8988T (cell line): ENCODE measurements around the gene COMMD7.
A peak's percentile ranks its signal among the peaks of the same experiment; 100 is the strongest.
"Not testable (repeated sequence)": the region's sequence is repeated elsewhere in the genome, so short reads cannot be mapped to it uniquely, and the experiment has no call there.

ENCODE experiments used
- DNase-seq: peaks from one replicate; pipeline ENCODE4 v3.0.0; 2011

The COMMD7 gene

DNA sequence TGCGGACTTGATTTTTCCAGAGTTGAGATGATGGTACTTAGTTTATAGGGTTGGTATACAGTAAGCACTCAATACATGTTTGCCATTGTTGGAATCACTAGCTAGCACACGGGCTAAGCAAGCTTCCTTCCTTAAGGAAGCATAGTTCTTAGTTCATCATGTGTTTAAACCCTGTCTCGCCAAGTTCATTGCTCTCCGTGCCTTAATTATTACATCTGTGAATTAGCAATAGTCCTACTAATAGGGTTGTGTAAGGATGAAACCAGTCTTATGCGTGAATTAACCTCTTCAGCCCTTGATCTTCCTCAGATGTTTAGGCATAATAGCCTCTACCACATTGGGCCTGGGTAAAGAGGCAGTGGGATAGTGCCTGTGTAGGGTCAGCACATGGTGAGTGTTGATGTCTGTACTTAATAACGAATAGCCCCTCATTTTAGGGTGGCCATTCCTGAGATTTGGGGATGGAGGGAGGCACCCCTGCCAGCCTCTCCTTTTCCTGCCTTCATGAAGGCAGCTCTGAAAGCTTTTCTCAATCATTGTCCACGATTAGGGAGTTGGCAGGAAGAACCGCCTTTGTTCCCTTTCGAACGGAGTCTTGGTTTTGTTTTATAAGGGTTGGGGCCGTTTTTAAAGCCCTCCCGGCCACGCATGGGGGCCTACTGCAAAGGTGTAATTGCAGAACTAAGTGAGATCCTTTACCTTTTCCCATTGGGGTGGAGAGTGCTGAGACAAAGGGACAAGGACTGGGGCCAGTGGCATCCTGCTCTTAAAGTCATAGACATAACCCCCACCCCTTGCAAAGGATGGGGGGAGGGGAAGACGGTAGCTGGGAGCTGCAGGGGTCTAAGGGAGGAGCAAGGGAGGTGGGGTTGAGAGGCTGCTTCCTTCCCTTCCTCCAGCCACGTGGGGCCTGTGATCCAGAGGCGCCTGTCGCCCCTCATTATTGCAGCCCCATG lies 21.0 kb upstream of the COMMD7 start:
- no peak for DNase-seq

DNA sequence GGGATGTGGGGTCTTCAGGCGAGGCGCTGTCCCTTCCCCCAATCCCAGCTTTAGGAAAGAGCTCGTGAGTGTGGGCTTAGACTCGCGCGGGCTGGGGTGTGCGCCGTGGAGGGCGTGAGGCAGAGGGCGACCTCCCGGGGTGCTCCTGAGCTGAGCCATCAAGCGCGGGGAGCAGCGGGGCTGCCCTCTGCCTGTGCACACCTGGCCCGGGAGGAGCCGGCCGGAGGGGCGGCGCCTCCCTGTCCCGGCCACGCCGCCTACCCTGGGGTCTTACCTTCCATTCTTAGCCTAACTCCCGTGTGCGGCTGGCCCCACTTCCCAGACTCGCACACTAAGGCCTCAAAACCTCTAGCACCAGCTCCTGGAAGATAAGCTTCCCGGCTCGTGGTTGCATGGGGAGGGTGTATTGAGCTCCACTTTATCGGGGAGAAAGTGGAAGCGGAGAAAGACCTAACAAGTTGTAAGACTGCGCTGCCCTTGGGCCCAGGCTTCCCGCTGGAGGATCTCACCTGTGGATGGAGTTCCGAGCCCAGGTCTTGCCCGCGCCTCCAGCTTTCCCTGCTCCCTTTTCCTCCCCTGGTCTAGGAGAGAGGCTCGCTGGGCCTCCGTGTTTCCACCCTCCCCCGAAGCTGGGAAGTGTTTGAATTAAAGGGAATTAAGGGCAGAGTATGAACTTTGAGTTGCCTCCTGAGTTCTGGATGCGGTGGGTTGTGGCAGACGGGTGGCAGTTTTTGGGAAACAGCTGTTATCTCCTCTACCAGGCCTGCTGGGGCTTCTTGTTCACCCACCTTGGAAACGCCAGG lies 20.1 kb upstream of the COMMD7 start:
- peak; percentile 55 for DNase-seq

DNA sequence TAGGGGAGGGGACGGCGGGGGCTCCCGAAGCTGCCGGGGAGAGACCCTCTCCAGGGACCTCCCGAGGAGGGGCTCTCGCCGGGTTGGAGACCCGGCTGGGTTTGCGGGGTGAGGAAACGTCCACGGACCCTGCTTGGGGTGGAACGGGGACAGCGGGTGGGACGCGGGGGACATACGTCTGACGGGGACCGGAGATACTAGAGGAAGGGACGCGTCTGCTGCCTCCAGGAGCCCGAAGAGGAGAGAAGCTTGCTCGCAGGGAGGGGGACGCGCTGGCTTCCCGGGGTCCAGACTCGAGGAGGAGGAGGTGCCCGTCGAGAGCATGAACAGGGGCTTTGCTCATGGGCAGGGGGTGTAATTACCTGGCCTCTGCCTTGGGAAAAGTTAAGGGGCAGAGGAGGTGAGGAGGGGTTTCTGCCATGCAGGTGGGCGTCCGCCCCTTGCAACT lies 19.5 kb upstream of the COMMD7 start:
- DNase-seq, result no peak

DNA sequence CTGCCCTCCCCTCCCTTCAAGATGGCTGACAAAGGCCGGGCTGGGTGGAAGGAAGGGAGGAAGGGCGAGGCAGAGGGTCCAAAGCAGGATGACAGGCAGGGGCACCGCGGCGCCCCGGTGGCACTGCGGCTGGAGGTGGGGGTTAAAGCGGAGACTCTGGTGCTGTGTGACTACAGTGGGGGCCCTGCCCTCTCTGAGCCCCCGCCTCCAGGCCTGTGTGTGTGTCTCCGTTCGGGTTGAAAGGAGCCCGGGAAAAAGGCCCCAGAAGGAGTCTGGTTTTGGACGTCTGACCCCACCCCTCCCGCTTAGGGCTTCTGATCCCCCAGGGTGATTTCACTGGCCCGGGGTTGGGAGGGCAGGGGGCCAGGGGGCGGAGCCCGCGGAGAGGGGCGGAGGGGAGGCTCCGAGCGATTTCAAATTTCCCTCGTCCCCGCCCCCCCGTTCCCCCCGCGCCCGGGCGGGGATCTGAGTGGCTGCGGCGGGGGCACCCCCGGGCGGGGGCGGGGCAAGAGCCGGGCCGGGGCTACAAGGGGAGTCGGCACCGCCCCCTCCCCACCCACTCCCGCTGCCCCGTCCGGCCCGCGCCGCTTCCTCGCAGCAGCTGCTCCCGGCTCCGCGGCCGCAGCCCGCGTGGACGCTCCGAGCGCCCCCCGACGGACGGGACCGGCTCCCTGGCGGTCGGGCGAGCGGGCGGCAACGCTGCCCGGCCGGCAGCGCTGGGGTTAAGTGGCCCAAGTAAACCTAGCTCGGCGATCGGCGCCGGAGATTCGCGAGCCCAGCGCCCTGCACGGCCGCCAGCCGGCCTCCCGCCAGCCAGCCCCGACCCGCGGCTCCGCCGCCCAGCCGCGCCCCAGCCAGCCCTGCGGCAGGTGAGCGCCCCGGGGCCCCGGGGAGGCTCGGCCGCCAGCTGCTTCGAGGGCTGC lies 18.8 kb upstream of the COMMD7 start, which contains the start of gene DNMT3B:
Gene DNMT3B (plus strand): TSS at position 555 of the 923 bp plus-strand sequence. CDS start 17,939 bp downstream, outside the sequence.
- DNase-seq, result peak; percentile 91

DNA sequence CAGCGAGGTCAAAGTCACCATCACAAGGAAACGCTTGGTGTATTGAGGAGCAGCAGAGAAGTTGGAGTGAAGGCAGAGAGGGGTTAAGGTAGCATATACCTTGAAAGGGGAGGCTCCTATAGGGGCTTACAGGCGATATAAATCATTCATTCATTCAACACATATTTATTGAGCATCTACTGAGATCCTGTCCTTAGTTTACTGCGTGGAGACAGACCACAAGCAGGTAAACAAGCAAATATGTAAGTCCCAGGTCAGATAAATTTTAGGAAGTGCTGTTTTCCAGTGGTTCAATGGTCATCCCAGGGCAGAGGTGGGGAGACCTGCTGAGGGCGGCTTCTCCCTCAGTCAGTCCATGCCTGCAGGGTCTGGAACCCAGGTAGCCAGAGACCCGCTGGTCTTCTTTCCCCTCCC lies 18.2 kb upstream of the COMMD7 start:
- no peak for DNase-seq

DNA sequence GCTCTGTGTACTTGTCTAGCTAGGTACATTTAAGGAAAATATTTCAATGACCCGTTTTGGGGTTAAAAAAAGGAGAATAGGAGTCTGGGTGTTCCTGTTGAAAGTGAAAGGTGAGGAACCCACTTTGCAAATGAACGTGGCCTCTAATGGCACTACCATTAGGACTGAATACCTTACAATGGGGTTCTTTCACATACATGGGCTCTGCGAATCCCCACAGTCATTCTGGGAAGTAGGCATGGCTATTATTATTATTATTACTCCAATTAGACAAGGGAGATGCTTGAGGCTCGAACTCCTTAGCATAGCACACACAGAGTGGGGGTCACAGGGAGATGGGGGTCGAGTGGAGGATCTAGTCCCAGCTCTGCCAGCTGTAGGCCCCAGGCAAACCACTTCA lies 12.9 kb upstream of the COMMD7 start:
- DNase-seq, result no peak

DNA sequence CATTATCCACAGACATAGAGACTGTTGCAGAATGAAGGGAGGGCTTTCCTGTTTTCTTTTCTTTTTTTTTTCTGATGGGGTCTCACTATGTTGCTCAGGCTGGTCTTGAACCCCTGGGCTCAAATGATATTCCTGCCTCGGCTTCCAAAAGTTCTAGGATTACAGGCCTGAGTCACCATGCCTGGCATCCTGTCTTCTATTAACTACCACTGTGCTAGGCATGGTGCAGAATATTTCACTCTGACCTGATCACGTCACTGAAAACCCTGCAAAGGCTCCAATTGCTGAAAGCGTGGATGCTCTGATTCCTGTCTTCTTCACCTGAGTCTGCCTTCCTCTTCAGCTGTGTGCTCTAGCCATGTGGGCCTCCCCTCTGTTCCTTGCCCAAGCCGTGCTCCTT lies 10.5 kb upstream of the COMMD7 start:
- no peak for DNase-seq

DNA sequence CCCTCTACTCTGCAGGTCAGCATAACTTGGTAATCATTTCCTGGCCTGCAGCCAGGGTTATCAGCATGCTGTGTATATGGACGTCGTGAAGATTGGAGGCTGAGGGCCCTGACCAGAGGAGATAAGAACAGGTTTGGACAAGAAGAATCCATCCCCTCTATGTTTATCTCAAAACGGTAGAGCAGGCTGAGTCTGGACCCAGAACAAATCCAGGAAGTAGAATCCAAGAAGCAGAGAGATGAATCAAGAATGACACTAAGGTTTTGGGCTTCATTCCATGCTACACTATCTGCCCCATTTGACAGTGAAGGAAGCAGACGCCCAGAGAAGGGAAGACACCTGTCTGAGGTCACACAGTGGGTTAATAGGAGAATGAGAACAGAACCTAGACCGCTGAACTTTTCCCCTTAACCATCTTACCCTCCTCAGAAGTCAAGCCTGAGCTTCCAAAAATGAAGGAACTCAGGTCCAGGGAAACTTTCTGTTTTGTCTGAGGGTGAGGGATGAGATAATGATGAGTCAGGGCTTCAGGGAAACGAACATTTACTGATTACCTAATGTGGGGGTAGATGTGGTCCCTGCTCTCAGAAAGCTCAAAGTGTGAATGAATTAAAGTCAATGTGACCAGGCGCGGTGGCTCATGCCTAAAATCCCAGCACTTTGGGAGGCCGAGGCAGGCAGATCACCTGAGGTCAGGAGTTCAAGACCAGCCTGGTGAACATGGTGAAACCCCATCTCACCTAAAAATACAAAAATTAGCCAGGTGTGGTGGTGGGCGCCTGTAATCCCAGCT lies 9.4 kb upstream of the COMMD7 start:
- DNase-seq, result no peak

DNA sequence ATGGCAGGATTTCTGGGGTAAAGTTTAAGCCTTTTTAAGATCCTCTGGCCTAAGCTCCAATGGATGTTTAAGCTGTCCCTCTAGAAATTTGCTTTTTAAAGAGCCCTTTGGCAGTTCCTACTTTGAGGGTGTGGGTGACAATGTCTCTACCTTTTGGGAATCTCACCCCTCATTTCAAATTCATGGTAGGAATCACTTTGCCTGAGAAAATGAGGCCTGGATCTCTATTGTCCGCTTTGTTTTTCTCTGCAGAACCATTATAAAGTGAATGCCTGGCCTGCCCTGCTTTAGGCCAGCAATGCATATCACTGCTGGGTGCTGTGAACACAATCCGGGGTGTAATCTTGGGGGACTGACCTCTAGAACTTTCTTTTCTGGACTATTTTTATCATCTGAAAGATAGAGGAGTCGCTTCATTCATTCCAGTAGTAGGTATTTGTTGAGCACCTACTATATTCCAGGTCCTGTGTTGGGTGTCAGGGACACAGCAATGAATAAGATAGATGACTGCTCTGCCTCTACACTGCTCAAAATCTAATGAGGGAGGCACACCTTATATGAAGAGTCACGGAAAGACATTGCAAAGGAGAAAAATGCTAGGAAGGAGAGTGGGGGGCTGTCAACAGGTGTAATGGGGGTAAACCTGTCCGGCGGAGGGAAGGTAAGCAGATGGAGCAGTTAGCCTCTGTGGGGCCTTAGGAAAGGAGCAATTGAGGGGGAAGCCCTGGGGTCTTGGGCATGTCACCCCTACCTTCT lies 8.6 kb upstream of the COMMD7 start:
- no peak for DNase-seq

DNA sequence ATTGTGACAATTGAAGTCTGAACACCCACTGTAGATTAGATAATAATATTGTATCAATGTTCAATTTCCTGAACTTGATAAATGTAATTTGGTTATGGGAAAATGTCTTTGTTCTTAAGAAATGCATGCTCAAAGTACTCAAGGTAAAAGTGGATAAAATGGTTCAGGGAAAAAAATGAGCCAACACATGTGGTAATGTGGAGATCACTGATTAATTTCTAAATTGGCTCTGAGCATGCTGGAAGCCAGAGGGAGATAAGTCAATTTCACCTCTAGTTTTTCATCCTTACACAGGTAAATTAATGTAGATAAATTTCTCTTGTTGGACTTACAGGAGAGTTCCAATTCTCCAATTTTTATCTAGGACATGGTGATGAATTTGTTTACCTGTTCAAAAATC lies 8.0 kb upstream of the COMMD7 start:
- no peak for DNase-seq

DNA sequence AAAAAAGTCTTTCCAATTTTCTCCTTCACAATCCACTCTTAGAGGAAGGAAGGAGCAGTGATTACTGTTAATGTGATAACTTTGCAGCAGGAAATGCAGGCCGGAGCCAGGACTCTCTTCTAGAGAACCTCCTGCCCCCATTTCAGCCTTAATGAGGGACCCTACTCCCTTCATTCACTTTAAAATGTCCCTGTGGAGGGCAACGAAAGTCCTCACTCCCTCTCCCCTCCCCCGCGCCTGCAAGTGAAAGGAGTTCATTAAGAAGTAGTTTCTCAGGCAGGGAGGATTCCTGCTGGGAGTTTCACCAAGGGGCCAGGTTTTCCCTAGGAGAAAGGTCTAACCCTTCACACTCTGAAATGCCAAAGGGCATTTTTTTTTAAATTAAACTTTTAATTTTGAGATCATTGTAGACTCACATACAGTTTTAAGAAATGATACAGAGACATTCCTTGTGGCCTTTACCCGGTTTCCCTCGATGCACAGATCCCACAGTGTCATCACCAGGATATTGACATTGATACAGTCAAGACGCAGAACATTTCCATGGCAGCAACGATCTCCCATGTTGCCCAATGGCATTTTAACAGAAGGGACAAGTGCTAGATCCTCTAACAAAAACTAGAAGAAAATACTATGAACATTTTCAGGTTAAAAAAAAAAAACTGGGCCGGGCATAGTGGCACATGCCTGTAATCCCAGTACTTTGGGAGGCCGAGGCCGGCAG lies 6.8 kb upstream of the COMMD7 start:
- DNase-seq, result no peak

DNA sequence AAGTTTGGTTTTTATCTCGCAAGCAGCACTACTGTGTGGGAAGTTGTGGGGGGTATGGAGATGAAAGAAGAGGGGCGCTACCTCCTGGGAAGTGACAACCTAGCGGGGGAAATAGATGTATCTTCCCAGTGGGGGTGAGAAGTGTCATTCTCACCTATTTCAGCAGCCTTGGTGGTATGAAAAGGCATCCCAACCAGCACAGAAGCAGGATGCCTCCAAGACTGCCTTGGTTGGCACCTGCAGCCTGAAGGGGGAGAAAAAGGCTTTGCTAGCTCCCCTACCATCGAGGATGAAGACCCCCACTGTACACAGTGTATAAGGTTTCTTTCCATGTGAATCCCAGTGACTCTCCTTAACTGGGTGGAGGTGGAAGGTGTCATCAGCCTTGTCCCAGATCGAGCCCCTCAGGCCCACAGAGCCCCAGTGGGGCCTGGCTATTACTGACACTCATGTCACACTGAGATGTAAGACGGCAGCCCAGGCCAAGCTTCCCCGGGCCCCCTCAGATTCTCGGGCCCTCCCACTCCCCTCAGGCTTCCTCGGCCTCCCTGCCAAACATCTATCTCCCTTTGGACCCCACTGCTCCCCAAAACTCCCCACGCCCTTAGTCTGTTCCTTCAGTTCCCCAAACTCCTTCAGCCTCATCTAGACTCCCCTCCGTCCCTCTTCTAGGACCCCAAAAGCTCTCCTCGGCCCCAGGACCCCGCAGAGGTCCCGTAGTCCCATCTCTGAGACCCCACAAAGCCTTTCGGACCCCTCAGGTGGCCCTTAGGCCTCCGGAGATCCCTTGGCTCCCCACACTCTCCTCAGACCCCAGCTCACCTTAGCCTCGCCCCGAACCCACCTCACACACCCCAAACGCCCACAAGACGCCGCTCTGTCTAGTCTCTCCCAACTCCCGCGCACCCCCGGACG lies 688 bp downstream of the COMMD7 start:
- no peak for DNase-seq

DNA sequence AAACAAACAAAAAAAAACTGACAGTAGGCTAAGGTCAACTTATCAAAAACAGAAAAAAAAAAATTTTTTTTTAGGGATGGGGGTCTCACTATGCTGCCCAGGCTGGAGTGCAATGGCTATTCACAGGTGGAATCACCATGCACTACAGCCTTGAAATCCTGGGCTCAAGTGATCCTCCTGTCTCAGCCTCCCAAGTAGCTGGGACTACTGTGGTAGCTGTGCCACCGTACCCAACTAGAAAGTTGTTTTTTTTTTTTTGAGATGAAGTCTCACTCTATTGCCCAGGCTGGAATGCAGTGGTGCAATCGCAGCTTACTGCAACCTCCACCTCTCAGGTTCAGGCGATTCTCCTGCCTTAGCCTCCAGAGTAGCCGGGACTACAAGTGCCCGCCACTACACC lies 2.1 kb downstream of the COMMD7 start:
- no peak for DNase-seq

DNA sequence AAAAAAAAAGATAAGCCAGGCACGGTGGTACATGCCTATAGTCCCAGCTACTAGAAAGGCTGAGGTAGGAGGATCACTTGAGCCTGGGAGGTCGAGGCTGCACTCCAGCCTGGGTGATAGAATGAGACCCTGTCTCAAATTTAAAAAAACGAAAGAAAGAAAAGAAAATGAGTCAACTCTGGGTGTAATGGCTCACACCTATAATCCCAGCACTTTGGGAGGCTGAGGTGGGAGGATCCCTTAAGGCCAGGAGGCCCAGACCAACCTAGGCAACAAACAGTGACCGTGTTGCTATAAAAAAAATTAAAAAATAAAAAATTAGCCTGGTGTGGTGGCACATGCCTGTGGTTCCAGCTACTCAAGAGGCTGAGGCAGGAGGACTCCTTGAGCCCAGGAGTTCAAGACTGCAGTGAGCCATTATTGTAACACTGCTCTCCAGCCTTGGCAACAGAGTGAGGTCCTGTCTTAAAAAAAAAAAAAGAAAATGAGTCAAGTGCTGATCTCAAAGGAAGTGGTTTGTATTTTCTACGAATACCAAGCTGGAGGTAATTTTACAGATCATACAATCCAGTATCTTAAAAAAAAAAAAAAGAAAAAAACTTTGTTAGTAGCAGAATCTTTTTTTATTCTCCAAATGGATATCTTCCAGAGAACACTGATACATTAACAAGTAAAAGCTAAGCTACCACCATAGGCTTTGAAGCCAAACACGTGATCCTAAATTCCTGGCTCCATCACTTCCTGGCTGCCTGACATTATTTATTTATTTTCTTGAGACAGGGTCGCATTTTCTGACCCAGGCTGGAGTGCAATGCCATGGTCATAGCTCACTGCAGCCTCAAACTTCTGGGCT lies 5.7 kb downstream of the COMMD7 start:
- DNase-seq, result no peak

DNA sequence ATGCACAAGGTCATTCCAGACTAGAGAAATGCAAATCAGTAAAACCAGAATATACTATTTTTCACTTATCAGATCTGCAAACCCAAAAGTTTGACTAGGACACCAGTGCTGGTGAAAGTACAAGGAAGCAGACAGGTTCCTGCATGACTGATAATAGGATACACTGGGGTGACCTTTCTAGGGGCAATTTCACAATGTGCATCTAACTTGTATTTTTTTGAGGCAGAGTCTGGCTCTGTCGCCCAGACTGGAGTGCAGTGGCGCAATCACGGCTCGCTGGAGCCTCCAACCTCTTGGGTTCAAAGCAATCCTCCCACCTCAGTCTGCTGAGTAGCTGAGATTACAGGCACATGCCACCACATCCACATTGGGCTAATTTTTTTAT lies 11.4 kb downstream of the COMMD7 start:
- no peak for DNase-seq

DNA sequence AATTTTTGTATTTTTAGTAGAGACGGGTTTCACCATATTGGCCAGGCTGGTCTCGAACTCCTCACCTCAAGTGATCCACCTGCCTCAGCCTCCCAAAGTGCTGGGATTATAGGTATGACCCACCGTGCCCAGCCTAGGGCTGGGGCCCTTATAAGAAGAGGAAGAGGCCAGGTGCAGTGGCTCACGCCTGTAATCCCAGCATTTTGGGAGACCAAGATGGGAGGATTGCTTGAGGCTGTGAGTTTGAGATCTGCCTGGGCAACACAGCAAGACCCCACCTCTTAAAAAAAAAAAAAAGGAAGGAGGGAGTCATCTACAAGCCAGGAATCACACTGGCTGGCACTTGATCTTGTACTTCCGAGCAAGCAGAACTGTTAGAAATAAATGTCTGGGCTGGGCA lies 13.9 kb downstream of the COMMD7 start:
- DNase-seq, result not testable (repeated sequence)

DNA sequence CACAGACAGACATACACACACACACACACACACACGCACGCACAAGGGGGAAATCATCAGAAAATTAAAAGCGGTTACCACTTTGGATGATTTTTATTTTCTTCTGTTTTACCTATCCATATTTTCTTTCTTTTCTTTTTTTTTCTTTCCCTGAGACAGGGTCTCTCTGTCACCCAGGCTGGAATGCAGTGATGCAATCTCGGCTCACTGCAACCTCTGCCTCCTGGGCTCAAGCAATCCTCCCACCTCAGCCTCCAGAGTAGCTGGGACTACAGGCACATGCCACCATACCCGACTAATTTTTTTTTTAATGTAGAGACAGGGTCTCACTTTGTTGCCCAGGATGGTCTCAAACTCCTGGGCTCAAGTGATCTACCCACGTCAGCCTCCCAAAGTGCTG lies 14.8 kb downstream of the COMMD7 start:
- not testable (repeated sequence) for DNase-seq

DNA sequence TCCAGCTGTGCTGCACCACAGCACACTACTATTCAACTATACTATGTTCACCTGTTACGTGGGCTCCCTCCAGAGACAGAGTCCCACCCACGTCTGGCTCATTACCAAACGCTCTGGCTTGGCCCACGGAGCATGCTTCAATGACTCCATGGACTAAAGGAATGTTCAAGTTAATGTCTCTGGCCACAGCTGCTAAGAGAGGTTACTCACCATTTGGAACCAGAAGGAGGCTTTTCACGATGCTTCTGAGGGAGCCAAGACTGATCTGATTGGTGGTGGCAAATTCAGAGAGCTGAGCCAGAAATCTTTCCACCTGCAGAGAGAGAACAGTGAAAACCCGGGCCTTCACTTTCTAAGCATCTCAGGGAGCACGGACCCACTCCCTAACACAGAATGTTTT lies 15.6 kb downstream of the COMMD7 start:
- no peak for DNase-seq
